ENCODE data around the gene MRPL23.

Gene MRPL23

GRCh38 chr11:1983601-1983961 is 36.4 kb downstream of the MRPL23 start:
- no peak for TF ChIP-seq CTCF (IDR thresholded peaks at IDR 0.05; ENCODE audit: low read depth, low read length, missing control alignments)
- no peak for DNase-seq (ENCODE audit: low read depth)
- no peak overlapping the region for H3K4me3 ChIP-seq (ENCODE audit: low read depth, low read length)

GRCh38 chr11:1987024-1987423 is 39.9 kb downstream of the MRPL23 start:
- TF ChIP-seq CTCF (IDR thresholded peaks at IDR 0.05; ENCODE audit: low read depth, low read length, missing control alignments), result no peak
- DNase-seq (ENCODE audit: low read depth), result no peak

GRCh38 chr11:1988174-1988573 is 41.0 kb downstream of the MRPL23 start:
- DNase-seq (ENCODE audit: low read depth), result no peak
- no peak for TF ChIP-seq CTCF (IDR thresholded peaks at IDR 0.05; ENCODE audit: low read depth, low read length, missing control alignments)
- H3K4me3 ChIP-seq (ENCODE audit: low read depth, low read length), result no peak overlapping the region

More at GRCh38 chr11:1987024-1987423, 39.9 kb downstream of the MRPL23 start:
- H3K4me3 ChIP-seq (ENCODE audit: low read depth, low read length), result no peak overlapping the region

- no peak for TF ChIP-seq CTCF (IDR thresholded peaks at IDR 0.05; ENCODE audit: low read depth, low read length, missing control alignments)
- no peak for DNase-seq (ENCODE audit: low read depth)
- no peak overlapping the region for H3K4me3 ChIP-seq (ENCODE audit: low read depth, low read length)
These were observed 41.7 kb downstream of the MRPL23 start for GRCh38 chr11:1988667-1989317.

- no peak for TF ChIP-seq CTCF (IDR thresholded peaks at IDR 0.05; ENCODE audit: low read depth, low read length, missing control alignments)
- DNase-seq (ENCODE audit: low read depth), result no peak
- H3K4me3 ChIP-seq (ENCODE audit: low read depth, low read length), result no peak overlapping the region
These were observed 42.8 kb downstream of the MRPL23 start for GRCh38 chr11:1989953-1990352.

- H3K4me3 ChIP-seq (ENCODE audit: low read depth, low read length), result no peak overlapping the region
- no peak for TF ChIP-seq CTCF (IDR thresholded peaks at IDR 0.05; ENCODE audit: low read depth, low read length, missing control alignments)
- no peak for DNase-seq (ENCODE audit: low read depth)
These were observed 43.9 kb downstream of the MRPL23 start for GRCh38 chr11:1990872-1991578.

GRCh38 chr11:1992111-1992510 is 45.0 kb downstream of the MRPL23 start:
- no peak overlapping the region for H3K4me3 ChIP-seq (ENCODE audit: low read depth, low read length)
- TF ChIP-seq CTCF (IDR thresholded peaks at IDR 0.05; ENCODE audit: low read depth, low read length, missing control alignments), result no peak
- DNase-seq (ENCODE audit: low read depth), result no peak

Measured in GM12864 (cell line).